GM19372 (cell line): ENCODE measurements around the gene GSTA2.
"Not testable (repeated sequence)": the region's sequence is repeated elsewhere in the genome, so short reads cannot be mapped to it uniquely, and the experiment has no call there.

Source experiments
- ATAC-seq: cut with Tn5 transposase; IDR thresholded peaks from one replicate; pipeline ENCODE4 v1.9.1; 2021; ENCODE audit warnings: mild to moderate bottlenecking, low read depth, moderate library complexity; ENCODE audit not compliant: unreplicated experiment

Gene GSTA2

GRCh38 chr6:52727908-52728307, 35.4 kb downstream of the GSTA2 start:
- ATAC-seq = no peak

GRCh38 chr6:52726741-52727535, 36.3 kb downstream of the GSTA2 start:
- ATAC-seq = no peak

- ATAC-seq = no peak
Measured at GRCh38 chr6:52726193-52726542, 37.1 kb downstream of the GSTA2 start.

GRCh38 chr6:52725535-52726192, 37.6 kb downstream of the GSTA2 start:
- no peak for ATAC-seq

- no peak for ATAC-seq
Measured at GRCh38 chr6:52725143-52725534, 38.1 kb downstream of the GSTA2 start.

GRCh38 chr6:52724406-52725121, 38.7 kb downstream of the GSTA2 start:
- ATAC-seq = peak; percentile 98

GRCh38 chr6:52724042-52724405, 39.3 kb downstream of the GSTA2 start:
- no peak for ATAC-seq

GRCh38 chr6:52720321-52720720, 43.0 kb downstream of the GSTA2 start:
- no peak for ATAC-seq

GRCh38 chr6:52718550-52718949, 44.7 kb downstream of the GSTA2 start:
- ATAC-seq = no peak

- not testable (repeated sequence) for ATAC-seq
Measured at GRCh38 chr6:52714761-52715160, 48.5 kb downstream of the GSTA2 start.

GRCh38 chr6:52712136-52712535, 51.1 kb downstream of the GSTA2 start:
- ATAC-seq = no peak

GRCh38 chr6:52707963-52708680, 55.2 kb downstream of the GSTA2 start:
- ATAC-seq = no peak

- ATAC-seq = no peak
Measured at GRCh38 chr6:52706001-52706400, 57.3 kb downstream of the GSTA2 start.

- not testable (repeated sequence) for ATAC-seq
Measured at GRCh38 chr6:52704781-52705502, 58.3 kb downstream of the GSTA2 start.

- no peak for ATAC-seq
Measured at GRCh38 chr6:52704060-52704459, 59.2 kb downstream of the GSTA2 start.
